Measurements from ENCODE around the gene AKAP13.
"Not testable (repeated sequence)": the region's sequence is repeated elsewhere in the genome, so short reads cannot be mapped to it uniquely, and the experiment has no call there.

The AKAP13 gene

DNA sequence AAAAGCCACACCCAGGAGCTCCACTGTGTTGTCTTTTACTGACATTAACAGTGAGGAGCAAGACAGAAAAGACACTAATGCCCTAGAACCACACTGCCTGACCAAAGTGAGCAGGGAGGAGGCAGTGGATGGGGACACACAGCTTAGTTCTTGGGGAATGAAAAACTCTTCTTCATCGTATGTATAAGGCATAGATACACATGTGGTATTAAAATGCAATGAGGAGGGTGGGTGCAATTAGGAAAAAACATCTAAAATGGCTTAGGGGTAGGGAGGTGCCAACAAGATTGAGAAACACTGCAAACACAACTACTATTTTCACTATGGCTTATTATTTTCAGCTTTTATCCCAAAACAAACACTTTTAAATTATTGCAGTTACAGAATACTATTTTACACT lies 398.8 kb downstream of the AKAP13 start:
- DNase-seq = no peak

DNA sequence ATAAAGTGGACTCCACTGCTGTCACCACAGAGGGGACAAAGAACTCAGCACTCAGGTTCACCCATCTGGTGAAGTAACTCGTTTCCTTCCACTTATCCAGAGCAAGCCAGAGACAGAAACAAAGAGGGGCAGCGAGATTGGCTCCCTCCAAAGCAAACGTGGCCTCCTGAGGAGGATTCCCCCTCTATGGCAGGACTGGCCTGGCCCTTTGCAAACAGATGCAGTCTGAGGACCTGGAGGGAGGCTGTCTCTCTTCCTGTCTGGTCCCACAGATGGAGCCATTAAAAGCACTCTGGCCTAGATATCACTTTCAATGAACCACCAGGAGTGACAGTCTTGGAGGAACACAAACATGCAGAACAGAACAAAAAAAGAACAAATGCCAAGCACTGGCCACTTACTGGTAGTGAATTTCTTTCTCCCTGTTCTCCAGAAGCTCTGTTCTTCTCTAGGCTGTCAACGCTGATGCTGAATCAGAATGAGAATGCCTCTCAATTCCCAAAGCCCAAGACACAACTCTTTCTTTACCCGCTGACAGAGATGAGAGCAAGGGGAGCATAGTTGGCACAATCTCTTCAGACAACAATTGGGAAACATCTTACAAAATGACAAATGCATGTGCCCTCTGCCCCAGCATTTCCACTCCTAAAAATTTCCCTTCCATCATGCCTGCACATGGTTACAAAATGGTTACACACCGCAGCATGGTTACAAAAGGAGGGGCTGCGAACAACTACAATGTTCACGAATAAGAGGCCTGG lies 400.0 kb downstream of the AKAP13 start:
- DNase-seq = no peak

DNA sequence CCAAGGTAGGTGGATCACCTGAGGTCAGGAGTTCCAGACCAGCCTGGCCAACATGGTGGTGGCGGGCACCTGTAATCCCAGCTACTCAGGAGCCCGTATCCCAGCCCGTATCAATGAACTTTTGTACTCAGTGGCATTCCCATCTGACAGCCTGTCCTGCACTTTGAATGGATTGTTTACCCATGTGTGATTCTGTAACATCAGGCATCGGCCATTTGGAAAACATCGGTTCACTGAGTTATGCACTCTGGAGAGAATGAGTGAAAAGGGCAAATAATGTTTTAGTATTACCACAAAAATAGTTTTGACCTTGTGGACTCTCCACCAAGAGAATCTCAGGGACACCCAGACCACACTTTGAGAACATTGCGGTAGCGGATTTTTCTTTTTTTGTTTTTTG lies 400.7 kb downstream of the AKAP13 start:
- no peak for DNase-seq

DNA sequence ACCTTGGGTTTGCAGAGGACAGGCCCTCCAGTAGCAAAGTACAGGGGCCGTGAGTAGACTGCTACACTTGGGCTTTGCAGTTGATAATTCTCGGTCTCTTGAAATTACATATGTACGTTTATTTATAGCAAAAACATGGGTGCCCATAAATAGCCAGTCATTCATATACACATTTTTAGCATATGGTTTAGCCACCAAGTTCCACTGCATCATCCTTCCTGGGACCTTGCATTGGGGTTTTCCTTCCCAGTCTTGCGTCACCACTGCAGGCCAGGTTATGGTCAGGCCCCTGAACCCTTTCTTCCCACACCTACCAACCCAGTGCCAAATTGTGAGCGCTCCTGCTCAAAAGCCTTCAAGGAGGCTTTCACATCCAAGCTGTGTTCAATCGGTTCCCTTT lies 401.7 kb downstream of the AKAP13 start:
- DNase-seq = no peak

DNA sequence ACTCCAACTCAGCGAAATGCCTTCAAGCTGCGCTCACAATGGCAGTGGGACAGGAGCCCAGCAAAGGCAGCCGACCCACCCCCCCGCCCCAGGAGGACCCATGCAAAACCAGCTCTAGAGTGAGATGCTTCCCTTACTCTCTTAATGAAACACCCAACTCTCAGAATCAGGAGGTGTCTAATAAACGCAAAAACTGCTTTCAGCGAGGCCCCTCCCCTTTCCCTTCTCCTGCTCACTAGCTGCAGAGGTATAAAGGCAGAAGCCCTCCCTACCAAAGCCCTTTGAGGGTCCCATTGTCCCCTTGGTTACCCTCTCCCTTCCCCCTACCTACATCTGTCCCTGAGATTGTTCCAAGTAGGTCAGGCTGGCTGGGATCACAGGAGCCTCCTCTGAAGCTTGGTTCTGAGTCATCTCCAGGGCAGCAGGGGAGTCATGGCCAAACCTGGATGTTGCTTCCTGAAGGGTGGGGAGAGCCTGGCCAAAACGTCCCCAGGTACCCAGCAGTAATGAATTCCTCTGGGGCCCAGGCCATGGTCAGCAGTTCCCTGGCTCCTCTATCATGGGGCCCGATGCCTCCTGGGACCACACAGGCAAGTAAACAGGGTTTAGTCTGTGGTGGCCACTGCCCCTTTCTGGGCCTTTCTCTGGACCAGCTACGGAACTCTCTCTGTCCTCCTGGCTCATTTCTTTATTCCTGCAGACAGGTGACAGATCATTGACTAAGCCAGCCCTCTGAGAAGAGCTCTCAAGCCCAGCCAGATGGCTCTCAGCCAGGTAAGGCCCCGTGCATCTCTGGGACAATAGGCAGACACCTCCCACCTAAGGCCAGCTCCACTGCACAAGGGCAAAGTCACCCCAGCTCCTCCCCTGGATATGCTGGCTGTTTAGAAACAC lies 405.7 kb downstream of the AKAP13 start:
- DNase-seq = no peak

DNA sequence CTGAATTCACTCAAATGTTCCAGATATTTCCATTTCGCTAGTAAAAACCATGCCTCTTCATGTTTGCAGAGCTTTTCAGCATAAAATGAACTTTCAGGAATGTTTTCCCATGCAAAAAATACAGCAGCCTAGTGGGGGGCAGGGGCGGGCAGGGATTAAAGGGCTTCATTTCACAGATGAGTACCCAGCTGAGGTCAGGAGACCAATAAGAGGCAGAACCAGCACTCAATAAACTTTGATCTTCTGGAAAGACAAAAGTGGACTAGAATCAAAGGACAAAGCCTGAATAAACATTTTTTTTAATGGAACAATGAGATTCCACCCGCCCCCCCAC lies 406.3 kb downstream of the AKAP13 start:
- no peak for DNase-seq

DNA sequence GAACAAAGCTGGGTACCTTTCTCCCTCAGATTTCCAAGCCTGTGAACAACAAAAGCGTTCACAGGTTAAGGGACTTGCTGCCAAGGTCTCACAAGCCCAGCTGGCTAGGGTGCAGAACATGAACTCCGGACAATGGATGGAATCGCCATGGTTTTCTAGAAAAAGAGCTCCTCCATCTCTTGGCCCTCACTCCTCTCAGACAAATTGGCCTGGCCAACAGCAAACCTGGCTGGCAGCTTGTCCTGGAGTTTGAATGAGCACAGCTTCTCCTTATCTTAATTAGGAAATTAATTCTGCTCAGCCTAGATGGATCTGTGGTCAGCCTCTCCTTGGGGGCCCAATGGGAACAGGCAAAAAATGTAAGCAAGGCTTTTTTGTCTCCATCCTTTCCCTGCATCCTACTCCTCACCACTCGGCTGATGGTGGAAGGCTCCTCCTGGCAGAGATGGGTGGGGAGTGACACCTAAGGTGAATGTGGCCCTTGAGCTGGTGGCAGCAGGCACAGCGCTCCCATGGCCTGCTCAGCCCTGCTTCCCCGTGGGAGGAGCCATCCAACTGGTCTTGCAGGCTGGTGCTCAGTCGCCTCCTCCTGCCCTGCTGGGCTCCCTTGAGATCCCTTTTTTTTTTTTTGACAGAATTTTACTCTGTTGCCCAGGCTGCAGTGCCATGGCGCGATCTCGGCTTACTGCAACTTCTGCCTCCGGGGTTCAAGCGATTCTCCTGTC lies 408.5 kb downstream of the AKAP13 start:
- DNase-seq = no peak

DNA sequence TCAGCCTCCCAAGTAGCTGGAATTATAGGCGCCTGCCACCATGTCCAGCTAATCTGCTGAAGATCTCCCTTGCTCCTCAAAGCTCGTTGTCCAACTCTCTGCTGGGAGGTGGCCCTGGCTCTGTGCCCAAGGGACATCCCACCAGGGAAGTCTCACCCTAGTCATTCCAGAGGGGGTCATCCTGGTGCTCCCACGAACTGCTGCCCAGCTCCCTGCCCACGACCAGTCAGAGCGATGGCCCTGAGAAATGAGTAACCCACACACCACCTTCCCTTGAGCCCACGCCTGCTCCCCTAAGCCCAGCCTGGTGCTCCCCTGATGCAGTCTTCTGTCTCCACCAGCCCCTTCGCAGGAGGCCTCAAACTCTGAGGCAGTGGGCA lies 409.1 kb downstream of the AKAP13 start:
- no peak for DNase-seq

DNA sequence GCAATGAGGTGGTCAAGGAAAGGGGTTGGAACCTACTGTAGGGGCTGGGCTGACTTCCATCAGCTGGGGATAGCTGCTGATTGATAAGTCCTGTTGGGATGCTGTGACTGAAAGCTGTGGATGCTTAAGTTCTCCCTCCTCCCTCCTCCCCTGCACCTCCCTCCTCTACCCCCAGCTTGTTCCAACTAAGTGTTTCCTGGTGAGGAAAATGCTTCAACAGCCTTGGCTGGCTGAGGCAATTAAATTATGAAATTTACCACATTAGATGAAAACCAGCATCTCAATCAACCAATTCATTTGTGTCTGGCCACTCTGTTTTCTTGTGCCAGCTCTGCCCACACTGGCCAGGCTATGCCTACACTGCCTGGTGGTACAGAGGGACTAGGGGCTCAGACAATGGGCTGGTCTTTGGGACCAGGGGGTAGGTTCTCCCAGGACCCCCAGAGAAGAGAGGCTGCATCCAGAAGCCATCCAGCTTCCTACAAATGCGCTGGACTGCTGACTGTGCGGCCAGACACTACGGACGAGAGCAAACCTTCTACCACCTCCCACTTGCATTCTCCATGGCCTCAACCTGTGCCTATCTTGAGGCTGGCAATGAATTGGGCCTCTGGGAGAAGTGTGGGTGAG lies 411.8 kb downstream of the AKAP13 start:
- DNase-seq = no peak

DNA sequence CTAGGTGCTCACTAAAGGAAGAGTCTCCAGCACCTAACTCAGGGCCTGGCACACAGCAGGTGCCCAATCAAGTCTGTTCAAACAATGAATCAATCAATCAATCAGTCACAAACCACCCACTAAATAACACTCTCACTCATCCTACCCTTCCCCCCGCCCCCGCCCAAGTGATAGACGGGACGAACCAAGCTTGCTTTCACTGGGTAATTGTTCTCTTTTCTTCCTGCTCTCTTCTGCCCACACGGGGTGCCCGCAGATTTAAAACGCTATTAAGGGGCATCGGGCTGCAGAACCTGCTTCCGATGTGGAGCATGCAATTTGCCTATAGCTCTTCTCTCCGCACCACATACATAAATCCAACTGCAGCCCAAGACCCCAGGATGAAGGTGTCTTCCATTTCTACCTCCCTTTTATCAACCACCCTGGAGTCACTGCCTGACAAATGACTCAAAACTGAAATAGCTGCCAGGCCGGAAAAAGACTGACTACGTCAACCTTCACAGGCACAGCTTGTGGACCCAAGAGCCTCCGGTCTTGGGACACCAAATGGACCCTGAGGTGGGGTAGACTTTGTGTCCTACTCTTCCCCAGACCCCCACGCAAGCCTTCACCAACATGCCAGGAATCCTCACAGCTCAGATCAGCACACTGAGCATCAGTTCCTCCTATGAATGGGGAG lies 412.6 kb downstream of the AKAP13 start:
- DNase-seq = no peak

DNA sequence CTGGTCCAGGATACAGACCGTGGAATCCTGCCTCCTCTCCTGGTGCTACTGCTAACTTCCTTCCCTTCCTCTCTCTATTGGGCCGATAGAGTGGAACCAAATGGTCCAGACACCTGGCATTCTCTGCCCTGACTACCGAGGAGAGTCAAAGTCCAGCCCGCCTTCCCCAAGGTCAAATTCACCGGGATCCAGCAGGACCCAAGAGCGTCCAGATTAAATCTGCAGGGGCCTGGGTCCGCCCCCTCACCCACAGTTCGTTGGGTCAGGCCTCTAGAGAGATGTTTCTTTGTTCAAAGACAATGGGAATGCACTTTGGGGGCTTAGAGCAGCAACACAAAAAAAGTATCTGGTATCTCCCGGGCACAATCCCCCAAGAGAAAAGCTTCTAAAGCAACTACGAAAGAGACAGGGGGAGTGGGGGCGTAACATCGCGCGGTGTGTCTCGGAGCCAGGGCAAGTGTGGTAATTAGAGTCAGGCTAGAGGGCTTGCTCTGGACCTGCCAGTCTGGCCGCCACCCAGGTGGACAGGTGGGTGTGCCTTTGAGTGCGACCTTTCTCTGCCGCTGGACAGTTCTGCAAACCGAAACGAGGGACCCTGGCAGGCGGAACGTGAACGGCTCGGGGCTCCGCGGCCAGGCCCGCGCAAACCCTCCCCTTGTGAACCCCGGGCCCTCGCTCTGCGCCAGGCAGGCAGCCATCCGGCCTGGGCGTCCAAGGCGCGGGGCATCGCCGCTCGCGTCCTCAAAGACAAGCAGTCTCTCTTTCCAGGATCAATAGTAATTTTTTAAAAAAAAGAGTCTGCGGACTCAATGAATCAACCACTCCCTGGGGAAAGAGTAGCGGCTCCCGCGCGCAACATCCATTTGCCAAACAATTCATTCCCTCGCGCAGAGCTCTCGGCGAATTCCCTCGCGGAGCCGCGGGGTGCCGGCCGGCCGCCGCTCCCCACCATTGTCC lies 413.5 kb downstream of the AKAP13 start:
- DNase-seq = peak in 1 of 2 donors; percentile 30

DNA sequence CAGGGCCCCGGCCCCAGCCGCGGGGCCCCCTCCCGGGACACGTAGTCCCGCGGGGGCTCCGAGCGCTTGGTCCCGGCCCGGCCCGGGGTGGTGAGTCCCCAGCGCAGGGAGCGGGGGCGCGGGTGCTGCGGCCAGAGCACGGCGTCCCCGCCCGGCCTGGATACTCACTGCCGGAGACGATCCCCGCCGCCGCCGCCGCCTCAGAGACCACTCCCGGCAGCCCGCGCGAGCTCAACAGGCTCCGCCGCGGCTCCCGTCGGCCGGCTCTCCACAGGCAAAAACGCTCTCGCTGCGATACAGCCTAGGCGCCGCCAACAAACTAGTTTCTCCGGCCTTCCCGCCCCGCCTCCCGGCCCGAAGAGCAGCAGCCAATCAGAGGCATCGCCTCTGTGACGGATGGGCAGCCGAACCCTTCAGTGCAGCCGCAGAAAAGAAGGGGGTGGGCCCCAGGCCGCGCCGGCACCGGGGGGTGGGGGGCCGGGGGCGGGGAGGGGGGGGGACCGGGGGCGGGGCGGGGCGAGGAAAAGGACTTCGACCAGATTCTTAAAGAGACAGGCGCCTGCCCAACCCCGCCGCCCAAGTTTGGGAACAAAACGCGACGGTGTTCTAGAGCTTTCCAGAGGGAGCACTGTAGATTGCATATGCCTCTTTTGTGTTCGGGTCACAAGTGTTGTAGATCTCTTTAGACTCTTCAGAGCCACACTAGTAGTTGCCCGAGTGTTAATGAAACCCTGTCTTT lies 414.4 kb downstream of the AKAP13 start, which contains the start of gene KLHL25:
Gene KLHL25 (minus strand): TSS at position 328 of the 739 bp plus-strand sequence. CDS start 25,115 bp downstream, outside the sequence.
- peak; percentile 92 to 97 for DNase-seq

DNA sequence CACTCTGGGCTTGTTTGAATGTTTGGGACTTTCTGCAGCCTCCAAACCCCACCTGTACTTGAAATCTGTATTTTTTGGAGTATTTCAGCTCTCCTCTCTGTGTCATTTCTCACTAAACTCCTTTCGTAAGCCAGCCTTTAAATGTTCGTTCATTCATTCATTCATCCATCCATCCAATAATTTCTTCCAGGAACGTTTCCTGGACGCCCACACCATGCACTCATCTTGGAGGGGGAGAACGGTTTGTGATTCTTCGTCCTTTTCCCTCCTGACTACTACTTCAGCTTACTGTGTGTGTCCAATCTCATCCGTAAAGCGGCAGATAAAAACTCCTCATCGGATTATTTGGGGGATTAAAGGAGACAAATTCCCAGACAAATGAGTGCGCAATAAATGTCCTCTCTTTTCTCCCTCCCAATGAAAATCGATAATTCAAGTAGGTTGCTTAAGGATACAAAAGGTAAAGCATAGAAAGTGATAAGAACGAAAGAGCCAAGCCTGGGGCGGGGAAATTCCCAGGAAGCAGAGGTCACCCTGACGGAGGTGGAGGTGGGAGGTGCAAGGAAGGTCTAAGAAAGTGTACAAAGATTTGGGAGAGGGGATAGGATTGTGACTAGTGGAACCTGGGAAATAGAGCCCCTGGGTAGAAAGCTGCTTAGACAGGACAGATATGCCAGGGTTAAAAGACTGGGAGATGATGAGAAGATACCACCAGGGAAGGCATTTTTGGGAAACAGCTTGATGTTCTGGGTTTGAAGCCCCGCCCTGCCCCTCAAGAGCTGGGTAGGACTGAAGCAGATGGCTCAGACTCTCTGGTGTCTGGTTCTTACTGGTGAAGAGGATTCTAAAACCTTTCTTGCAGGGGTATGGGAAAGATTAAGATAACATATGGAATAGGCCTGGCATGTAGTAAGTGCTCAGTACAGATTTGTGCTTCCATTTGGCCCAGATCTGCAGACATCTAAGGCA lies 415.2 kb downstream of the AKAP13 start:
- no peak for DNase-seq

DNA sequence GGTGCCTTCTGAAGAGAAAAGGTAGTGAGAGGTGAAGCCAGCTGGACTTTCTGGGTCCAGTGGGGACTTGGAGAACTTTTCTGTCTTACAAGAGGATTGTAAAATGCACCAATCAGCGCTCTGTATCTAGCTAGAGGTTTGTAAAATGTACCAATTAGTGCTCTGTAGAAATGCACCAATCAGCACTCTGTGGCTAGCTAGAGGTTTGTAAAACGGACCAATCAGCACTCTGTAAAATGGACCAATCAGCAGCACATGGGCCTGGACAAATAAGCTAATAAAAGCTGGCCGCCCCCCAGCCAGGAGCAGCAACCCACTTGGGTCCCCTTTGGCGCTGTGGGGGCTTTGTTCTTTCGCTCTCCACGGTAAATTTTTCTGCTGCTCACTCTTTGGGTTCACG lies 416.0 kb downstream of the AKAP13 start:
- DNase-seq = not testable (repeated sequence)
